OCI-LY1 (cell line): ENCODE measurements around the gene VWA3B.

Experiments used
- EZH2 ChIP-seq: fragments of 200-600 bp; sonication (generic), shearing (Covaris generic); IDR thresholded peaks from 2 replicates; pipeline ENCODE4 v1.8.0; 2017; ENCODE audit warnings: borderline replicate concordance, mixed run types, mild to moderate bottlenecking, antibody characterized with exemption, low read length, moderate library complexity, mixed read lengths
- TF ChIP-seq, protein P1 (sequence below): fragments of 200-600 bp; sonication (generic), shearing (Covaris generic); IDR thresholded peaks from 2 replicates; pipeline ENCODE4 v1.5.1; 2017; ENCODE audit warnings: mild to moderate bottlenecking, antibody characterized with exemption, low read length, moderate library complexity, mixed read lengths

DNA sequence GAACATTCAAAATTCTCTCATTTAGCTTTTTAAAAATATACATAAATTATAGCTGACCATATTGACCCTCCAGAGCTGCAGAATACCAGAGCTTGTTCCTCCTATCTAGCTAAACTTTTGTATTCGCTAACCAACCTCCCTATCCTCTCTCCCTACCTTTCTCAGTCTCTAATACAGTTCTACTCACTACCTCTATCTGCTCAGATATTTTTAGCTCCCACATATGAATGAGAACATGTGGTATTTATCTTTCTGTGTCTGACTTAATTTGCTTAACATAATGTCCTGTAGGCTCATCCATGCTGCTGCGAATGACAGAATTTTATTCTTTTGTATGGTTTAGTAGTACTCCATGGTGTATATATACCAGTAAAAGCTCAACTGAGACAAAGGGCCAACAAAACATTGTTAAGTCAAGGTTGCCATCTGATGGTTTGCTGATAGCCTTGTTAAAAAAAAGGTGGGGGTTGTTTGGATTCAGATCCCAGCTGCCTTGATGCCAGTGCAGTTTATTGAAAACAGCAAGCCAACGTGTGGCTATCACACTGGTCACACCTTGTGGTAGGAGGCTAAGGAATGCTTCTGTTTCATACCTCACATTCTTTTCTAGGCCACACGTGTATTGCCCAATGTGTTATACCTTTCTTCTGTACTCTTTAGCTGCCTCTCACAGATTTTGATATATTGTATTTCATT is 101.5 kb downstream of the VWA3B start:
- TF ChIP-seq, protein P1, sequence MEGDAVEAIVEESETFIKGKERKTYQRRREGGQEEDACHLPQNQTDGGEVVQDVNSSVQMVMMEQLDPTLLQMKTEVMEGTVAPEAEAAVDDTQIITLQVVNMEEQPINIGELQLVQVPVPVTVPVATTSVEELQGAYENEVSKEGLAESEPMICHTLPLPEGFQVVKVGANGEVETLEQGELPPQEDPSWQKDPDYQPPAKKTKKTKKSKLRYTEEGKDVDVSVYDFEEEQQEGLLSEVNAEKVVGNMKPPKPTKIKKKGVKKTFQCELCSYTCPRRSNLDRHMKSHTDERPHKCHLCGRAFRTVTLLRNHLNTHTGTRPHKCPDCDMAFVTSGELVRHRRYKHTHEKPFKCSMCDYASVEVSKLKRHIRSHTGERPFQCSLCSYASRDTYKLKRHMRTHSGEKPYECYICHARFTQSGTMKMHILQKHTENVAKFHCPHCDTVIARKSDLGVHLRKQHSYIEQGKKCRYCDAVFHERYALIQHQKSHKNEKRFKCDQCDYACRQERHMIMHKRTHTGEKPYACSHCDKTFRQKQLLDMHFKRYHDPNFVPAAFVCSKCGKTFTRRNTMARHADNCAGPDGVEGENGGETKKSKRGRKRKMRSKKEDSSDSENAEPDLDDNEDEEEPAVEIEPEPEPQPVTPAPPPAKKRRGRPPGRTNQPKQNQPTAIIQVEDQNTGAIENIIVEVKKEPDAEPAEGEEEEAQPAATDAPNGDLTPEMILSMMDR = peak; percentile 23; the same call in 1 of the 2 replicates
- TF ChIP-seq EZH2 = no peak
